SH-SY5Y (cell line): ENCODE measurements around the gene ZNF70.

Experiments used
- GATA2 ChIP-seq: IDR thresholded peaks from 2 replicates; pipeline ENCODE4 v1.6.1; 2011; ENCODE audit warnings: mild to moderate bottlenecking, low read depth, low read length
- GATA3 ChIP-seq: IDR thresholded peaks from 2 replicates; pipeline ENCODE4 v1.6.1; 2011; ENCODE audit warnings: low read depth, mild to moderate bottlenecking, low read length, moderate library complexity

GRCh38 chr22:23773483-23774113 is 22.7 kb upstream of the ZNF70 start:
- TF ChIP-seq GATA2, result no peak
- no peak for TF ChIP-seq GATA3
